NCI-H1436 treated with DMSO at 0.1 percent for 48 hours (cell line): Measurements from ENCODE around the gene APOE.
"Not testable (repeated sequence)": the region's sequence is repeated elsewhere in the genome, so short reads cannot be mapped to it uniquely, and the experiment has no call there.

Source experiments
- DNase-seq: peaks from one replicate; lab custom pipeline; 2025; lab: John Stamatoyannopoulos, UW

The APOE gene

DNA sequence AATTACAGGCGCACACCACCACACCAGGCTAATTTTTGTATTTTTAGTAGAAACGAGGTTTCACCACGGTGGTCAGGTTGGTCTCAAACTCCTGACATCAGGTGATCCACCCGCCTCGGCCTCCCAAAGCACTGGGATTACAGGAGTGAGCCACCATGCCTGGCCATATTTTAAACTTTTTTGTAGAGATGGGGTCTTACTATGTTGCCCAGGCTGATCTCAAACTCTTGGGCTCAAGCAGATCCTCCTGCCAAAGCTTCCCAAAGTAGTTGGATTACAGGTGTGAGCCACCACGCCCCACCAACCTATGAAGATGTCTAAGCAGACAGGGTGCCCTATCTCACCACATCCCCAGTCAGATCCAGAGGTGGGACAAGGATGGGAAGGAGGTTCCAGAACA lies 6.3 kb downstream of the APOE start:
- DNase-seq, result not testable (repeated sequence)

DNA sequence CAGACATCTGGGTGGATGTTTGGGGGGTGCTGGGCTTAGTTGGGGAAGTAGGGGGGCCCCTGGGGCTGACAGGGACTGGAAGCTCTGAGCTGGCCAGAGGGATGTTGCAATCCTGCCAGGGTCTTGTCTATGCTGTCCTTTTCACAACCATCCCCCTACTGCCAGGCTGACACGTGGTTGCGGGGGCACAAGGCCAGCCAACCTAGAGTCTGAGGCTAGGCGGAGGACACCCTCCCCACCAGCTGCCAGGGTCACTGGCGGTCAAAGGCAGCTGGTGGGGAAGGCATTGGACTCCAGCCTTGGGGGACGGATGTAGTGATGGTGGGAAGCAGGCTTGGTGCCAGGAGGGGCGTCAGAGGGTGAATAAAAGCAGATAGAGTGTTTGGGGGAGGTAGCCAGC lies 7.3 kb downstream of the APOE start:
- no peak for DNase-seq

DNA sequence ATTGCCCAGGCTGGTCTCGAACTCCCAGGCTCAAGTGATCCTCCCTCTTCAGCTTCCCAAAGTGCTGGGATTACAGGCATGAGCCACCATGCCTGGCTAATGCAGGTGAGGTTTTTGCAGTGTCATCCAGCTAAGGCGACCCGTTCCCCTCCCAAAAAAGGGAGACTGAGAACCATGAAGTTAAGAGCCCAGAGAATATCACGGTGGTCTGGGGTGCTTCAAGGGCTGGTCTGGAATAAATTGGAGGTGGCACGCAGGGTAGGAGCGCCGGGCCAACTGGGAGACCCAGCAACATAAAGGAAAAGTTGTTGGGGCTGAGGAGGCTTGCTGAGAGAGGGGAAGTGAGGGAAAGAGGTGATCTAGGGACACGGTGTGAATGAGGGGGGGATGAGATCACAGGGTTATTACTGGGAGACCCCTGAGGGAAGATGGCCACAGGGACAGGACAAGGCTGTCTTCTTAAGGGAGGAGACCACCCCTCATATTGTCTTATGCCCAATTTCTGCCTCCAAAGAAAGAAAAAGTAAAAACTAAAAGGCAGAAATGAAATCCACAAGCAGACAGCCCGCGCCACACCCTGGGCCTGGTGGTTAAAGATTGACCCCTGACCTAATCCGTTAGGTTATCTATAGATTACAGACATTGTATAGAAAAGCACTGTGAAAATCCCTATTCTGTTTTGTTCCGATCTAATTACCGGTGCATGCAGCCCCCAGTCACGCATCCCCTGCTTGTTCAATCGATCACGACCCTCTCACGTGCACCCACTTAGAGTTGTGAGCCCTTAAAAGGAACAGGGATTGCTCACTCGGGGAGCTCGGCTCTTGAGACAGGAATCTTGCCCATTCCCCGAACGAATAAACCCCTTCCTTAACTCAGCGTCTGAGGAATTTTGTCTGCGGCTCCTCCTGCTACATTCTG lies 8.2 kb downstream of the APOE start:
- DNase-seq, result not testable (repeated sequence)

DNA sequence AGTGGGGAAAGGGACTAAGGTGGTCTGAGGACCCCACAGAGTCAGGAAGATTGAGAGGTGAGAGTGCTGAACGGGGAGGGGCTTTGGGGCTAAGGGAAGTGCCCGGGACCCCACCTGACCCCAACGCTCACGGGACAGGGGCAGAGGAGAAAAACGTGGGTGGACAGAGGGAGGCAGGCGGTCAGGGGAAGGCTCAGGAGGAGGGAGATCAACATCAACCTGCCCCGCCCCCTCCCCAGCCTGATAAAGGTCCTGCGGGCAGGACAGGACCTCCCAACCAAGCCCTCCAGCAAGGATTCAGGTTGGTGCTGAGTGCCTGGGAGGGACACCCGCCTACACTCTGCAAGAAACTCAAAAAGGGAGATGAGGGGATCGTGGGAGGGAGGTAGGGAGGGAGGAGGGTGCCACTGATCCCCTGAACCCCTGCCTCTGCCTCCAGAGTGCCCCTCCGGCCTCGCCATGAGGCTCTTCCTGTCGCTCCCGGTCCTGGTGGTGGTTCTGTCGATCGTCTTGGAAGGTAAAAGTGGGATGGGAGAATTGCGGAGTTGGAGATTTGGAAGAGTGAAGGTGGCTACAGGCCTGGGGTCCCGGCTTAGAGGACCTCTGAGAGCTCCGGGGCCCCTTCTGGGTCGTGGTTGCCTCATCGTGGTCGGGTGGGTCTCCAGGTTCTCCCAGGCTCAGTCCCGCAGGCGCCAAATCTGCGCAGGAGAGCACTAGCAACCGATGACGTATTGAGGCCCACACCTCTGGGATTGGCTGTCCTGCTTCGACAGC lies 9.0 kb downstream of the APOE start, which contains the start of gene APOC1:
TSS of gene APOC1 (plus strand) at position 176 of the 774 bp plus-strand sequence. CDS start at position 460, 284 bp downstream.
- peak; percentile 25 for DNase-seq

DNA sequence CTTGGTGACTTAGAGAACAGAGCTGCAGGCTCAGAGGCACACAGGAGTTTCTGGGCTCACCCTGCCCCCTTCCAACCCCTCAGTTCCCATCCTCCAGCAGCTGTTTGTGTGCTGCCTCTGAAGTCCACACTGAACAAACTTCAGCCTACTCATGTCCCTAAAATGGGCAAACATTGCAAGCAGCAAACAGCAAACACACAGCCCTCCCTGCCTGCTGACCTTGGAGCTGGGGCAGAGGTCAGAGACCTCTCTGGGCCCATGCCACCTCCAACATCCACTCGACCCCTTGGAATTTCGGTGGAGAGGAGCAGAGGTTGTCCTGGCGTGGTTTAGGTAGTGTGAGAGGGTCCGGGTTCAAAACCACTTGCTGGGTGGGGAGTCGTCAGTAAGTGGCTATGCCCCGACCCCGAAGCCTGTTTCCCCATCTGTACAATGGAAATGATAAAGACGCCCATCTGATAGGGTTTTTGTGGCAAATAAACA lies 18.7 kb downstream of the APOE start:
- no peak for DNase-seq

DNA sequence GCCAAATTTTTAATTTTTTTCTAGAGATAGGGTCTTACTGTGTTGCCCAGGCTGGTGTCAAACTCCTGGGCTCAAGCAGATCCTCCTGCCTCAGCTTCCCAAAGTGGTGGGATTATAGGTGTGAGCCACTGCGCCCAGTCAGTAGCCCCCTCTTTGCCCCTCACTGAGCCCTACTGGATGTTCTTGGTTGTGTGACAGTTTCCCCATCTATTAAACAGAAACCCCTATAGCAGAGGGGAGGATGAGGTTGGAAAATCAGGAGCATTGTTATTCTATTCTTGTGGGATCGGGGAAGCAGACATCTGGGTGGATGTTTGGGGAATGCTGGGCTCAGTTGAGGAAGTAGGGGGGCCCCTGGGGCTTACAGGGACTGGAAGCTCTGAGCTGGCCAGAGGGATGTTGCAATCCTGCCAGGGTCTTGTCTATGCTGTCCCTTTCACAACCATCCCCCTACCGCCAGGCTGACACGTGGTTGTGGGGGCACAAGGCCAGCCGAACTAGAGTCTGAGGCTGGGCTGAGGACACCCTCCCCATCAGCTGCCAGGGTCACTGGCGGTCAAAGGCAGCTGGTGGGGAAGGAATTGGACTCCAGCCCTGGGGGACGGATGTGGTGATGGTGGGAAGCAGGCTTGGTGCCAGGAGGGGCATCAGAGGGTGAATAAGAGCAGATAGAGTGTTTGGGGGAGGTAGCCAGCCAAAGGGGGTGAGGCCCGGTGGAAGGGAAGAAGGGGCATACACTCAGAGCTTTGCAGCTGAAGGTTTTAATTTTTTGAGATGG lies 19.7 kb downstream of the APOE start:
- no peak for DNase-seq

DNA sequence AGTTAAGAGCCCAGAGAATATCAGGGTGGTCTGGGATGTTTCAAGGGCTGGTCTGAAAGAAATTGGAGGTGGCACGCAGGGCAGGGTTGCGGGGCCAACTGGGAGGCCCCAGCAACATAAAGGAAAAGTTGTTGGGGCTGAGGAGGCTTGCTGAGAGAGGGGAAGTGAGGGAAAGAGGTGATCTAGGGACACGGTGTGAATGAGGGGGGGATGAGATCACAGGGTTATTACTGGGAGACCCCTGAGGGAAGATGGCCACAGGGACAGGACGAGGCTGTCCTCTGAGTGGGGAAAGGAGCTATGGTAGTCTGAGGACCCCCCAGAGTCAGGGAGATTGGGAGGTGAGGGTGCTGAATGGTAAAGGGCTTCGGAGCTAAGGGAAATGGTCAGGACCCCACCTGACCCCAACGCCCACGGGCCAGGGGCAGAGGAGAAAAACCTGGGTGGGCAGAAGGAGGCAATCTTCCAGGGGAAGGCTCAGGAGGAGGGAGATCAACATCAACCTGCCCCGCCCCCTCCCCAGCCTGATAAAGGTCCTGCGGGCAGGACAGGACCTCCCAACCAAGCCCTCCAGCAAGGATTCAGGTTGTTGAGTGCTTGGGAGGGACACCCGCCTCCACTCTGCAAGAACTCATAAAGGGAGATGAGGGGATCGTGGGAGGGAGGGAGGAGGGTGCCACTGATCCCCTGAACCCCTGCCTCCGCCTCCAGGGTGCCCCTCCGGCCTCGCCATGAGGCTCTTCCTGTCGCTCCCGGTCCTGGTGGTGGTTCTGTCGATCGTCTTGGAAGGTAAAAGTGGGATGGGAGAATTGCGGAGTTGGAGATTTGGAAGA lies 20.9 kb downstream of the APOE start:
- DNase-seq, result not testable (repeated sequence)

DNA sequence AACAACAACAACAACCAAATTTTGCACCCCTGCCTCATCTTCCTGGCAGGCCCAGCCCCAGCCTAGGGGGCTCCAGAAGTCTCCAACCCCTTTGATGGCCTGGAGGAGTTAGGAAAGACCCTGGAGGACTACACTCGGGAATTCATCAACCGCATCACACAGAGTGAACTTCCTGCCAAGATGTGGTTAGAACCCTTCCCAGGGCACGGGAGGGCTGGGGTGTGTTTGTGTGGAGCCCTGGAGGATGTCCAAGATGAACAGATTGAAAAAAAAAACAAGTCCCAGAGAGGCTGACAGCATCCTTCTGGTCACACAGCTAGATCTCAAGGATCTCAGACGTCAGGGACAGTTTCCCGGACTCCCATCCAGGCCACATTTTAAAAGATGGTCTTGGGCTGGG lies 22.1 kb downstream of the APOE start:
- DNase-seq, result no peak

DNA sequence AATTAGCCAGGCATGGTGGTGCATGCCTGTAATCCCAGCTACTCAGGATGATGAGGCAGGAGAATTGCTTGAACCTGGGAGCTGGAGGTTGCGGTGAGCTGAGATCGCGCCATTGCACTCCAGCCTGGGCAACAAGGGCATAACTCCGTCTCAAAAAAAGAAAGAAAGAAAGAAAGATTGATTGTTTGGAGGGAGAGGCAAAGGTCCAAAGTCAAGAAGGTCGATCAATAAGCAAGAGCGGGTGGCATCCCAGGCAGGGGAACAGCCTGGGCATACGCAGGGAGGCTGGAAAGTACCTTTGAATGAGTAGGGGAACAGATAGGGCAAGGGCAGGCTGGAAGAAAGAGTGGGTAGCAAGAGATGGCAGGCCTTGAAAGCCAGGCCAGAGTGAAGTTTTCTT lies 24.5 kb downstream of the APOE start:
- no peak for DNase-seq

DNA sequence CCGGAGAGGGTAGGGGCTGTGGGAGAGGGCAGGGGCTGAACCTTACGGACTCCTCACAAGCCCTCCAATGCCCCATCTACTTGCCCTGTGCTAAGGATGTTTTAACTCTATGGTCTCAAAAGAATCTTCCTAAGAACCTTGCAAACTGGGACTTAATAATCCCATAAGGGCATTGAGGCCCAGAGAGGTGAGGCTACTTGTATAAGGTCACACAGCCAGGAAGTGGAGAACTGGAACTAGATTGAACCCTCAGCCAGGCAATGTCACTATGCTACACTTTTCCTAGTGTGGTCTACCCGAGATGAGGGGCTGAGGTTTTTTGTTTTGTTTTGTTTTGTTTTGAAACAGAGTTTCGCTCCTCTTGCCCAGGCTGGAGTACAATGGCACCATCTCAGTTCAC lies 25.9 kb downstream of the APOE start:
- no peak for DNase-seq

DNA sequence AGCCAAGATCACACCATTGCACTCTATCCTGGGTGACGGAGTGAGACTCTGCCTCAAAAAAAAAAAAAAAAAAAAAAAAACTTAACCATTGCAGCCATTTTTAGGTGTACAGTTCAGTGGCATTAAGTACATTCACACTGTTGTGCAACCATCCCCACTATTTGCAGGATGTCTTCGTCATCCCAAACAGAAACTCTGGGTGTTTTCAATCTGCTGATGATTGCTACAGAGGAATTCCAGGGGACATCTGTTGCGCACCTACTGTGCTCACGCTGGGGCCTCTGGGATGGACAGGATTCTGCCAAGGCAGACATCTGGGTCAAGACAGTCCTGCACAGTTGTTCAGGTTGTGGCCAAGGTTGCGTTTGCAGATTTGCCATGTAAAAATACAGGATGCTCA lies 34.1 kb downstream of the APOE start:
- no peak for DNase-seq

DNA sequence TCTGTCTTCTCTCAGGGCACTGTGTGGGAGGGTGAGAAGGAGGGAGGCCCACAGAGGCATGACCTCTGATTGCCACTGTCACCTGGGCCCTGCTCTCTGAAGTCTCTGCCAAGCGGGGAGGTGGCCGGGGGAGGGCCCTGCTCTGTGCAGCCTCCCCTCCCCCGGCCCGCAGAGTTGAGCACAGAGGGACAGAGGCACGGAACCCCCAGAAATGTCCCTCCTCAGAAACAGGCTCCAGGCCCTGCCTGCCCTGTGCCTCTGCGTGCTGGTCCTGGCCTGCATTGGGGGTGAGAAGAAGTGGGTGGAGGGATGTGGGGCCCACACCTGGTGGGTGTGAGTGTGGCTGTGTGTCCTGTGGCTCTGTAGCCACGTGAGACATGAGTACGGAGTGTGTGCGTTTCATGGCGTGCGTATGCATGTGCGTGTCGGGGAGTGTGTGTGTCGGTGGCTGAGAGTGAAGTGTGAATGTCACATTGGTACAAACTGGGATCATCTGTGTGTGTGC lies 36.5 kb downstream of the APOE start, which contains the start of gene APOC4:
TSS of gene APOC4 (plus strand) at position 171 of the 505 bp plus-strand sequence. CDS start at position 212, 41 bp downstream.
- DNase-seq, result no peak

DNA sequence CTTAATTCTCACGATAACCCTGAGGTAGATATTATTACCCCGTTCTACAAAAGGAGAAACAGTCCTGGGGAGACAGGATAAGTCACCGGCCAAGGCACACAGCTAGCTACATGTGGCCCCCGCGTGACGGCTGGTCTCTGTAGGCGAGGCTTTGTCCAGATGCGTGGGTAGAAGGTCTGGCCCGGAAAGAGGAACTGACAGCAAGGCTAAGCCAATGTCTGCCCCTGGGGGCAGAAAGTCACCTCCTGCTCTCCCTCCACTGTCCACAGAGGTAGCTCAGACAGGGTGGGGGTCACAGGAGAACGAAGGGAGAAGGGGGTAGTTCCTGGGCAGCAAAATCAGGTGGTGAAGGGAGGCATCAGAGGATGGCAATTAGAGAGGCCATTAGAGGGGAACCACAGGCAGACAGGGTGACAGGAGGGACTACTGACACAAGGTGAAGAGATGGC lies 38.2 kb downstream of the APOE start:
- DNase-seq, result no peak

DNA sequence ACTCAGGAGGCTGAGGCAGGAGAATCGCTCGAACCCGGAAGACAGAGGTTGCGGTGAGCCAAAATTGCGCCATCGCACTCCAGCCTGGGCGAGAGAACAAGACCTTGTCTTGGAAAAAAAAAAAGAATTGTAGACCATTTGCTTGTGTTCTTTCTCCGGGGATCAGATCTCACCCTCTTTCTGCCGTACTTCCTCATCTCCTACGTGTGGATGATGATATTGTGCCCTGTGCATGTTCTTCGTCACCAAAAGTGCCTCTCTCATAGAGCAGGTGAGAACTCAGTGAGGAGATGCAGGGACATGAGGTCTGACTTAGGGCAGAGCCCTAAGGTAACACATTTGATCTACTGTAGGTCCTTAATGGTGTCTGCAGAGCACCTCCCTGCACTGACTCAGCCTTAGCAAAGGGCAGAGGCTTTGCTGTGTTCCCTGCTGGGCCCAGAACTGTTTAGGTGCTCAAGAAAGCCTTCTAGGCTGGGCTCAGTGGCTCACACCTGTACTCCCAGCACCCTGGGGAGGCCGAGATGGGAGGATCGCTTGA lies 41.5 kb downstream of the APOE start:
- no peak for DNase-seq

DNA sequence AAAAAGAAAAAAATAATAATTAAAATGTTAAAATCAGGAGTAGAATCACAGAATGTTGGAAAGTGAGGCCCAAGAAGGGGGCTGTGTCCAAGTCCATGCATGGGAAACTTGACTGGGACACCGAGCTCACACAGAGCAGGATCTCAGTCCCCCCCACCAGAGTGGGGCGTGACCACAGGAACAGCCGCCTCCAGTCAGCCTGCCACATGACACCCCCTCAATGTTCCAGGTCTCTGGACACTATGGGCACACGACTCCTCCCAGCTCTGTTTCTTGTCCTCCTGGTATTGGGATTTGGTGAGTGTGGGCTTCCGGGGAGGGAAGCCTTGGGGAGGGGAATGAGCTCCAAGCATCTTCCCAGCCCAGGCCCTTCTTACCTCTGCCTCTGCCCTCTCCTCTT lies 42.6 kb downstream of the APOE start:
- no peak for DNase-seq

DNA sequence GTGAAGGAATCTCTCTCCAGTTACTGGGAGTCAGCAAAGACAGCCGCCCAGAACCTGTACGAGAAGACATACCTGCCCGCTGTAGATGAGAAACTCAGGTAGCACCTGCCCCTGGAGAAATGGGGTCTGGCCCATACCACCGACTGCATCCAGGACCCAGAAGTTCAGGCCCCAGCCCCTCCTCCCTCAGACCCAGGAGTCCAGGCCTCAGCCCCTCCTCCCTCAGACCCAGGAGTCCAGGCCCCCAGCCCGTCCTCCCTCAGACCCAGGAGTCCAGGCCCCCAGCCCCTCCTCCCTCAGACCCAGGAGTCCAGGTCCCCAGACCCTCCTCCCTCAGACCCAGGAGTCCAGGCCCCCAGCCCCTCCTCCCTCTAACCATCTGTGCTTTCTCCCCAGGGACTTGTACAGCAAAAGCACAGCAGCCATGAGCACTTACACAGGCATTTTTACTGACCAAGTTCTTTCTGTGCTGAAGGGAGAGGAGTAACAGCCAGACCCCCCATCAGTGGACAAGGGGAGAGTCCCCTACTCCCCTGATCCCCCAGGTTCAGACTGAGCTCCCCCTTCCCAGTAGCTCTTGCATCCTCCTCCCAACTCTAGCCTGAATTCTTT lies 43.3 kb downstream of the APOE start:
- no peak for DNase-seq

DNA sequence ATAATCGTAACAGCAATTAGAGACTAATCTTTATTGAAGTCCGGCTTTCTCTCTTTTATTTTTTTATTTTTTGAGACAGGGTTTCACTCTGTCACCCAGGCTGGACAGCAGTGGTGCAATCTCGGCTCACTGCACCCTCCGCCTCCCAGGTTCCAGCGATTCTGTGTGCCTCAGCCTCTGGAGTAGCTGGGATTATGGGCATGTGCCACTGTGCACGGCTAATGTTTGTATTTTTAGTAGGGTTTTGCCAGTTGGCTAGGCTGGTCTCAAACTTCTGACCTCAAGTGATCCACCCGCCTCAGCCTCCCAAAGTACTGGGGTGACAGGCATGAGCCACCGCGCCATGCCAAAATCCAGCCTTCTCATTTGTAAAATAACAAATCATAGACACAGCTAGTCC lies 44.0 kb downstream of the APOE start:
- DNase-seq, result no peak

DNA sequence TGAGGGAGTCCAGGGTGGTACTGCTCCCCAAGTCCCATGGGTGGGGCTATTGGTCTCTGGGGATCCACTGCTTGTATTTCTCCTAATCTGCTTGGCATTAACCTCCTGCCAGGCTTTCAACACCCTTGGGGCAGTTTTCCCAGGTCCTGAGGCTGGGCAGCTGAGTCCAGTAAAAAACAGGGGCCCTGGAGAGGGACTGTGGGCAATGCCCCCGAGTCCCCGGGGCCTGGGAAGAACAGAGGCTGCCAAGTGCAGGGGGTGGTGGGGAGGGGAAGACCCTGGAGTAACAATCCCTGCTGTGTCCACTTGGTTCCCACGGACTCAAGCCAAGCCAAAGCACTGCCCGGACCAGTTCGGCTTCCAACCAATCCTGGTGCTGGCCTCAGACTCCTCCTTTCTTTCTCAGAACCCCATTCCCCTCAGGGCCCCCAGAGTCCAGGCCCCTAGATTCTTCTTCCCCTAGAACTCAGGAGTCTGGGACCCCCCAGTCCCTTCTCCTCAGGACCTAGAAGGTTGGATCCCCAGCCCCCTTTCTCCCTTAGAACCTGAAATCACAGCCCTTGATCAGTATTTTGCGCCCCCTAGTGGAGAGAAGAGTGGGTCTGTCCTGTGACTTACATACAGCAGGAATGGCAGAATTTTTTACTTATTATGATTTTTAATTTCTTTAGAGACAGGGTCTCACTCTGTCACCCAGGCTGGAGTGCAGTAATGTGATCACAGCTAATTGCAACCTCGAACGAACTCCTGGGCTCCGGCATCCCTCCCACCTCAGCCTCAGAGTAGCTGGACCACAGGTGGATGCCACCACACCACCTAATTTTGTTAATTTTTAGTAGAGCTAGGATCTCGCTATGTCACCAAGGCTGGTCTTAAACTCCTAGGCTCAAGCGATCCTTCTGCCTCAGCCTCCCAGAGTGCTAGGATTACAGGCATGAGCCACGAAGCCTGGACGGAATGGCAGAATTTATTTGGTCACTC lies 45.9 kb downstream of the APOE start:
- DNase-seq, result no peak

DNA sequence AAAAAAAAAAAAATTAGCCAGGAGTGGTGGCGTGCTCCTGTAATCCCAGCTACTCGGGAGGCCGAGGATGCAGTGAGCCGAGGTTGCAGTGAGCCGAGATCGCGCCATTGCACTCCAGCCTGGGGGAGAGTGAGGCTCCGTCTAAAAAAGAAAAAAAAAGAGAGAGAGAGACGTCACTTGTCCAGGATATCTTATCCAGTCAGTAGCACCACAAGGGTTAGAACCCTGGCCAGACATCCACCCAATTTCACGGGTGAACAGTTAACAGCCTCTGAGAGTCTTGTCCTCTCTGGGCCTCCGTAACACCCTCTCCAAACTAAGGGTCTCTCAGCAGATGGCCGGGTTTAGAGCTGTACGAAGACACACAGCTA lies 48.7 kb downstream of the APOE start:
- no peak for DNase-seq
